Astrocyte (in vitro differentiated cells and primary cell): ENCODE results near the gene NLRP6. TPM values are rescaled to one million over a fixed set of nuclear protein-coding genes. Genes with fewer than 3 reads are reported as not detected.

Source experiments
- DNase-seq: peaks from one replicate; pipeline ENCODE4 v3.0.0-alpha.2; 2010; ENCODE audit warnings: low read depth
- FAIRE-seq: peaks from 2 replicates; lab custom pipeline; 2011; peaks lifted over from hg19 to GRCh38; lab: Jason Lieb, UNC
- H2AFZ ChIP-seq: 2 replicates; pipeline ENCODE4 v1.6.0; 2012; ENCODE audit warnings: low read depth, low read length, inconsistent platforms
- H3K27ac ChIP-seq: 2 replicates; pipeline ENCODE4 v1.5.1; 2011; ENCODE audit warnings: low read depth, low read length, inconsistent platforms
- H3K27me3 ChIP-seq: 2 replicates; pipeline ENCODE4 v1.6.0; 2011; ENCODE audit warnings: low read length, inconsistent platforms; ENCODE audit not compliant: insufficient read depth
- H3K36me3 ChIP-seq: 2 replicates; pipeline ENCODE4 v1.5.1; 2011; ENCODE audit warnings: low read length, inconsistent platforms; ENCODE audit not compliant: insufficient read depth
- H3K4me1 ChIP-seq: 2 replicates; pipeline ENCODE4 v1.5.1; 2011; ENCODE audit warnings: low read length, inconsistent platforms; ENCODE audit not compliant: insufficient read depth
- H3K4me2 ChIP-seq: 2 replicates; pipeline ENCODE4 v1.6.0; 2012; ENCODE audit warnings: low read length, inconsistent platforms
- H3K4me3 ChIP-seq: 2 replicates; pipeline ENCODE4 v1.5.1; 2011; ENCODE audit warnings: low read depth, mild to moderate bottlenecking, low read length, inconsistent platforms; ENCODE audit not compliant: insufficient read depth
- H3K79me2 ChIP-seq: 2 replicates; pipeline ENCODE4 v1.6.0; 2012; ENCODE audit warnings: mild to moderate bottlenecking, low read length, inconsistent platforms; ENCODE audit not compliant: insufficient read depth
- H3K9ac ChIP-seq: 2 replicates; pipeline ENCODE4 v1.6.0; 2012; ENCODE audit warnings: mild to moderate bottlenecking, low read length, inconsistent platforms
- H3K9me3 ChIP-seq: 2 replicates; pipeline ENCODE4 v1.5.1; 2012; ENCODE audit warnings: low read depth, mild to moderate bottlenecking, low read length, inconsistent platforms; ENCODE audit not compliant: insufficient read depth
- H4K20me1 ChIP-seq: 2 replicates; pipeline ENCODE4 v1.6.0; 2012; ENCODE audit warnings: low read length, inconsistent platforms; ENCODE audit not compliant: insufficient read depth
- H3K27ac Mint-ChIP-seq: one replicate; pipeline ENCODE4 v1.8.0; 2021; ENCODE audit warnings: mild to moderate bottlenecking, mixed read lengths; ENCODE audit not compliant: unreplicated experiment
- H3K27me3 Mint-ChIP-seq: one replicate; pipeline ENCODE4 v1.8.0; 2021; ENCODE audit warnings: low read depth, mixed read lengths; ENCODE audit not compliant: unreplicated experiment
- H3K36me3 Mint-ChIP-seq: one replicate; pipeline ENCODE4 v1.8.0; 2021; ENCODE audit warnings: low read depth, mixed read lengths; ENCODE audit not compliant: unreplicated experiment
- H3K4me1 Mint-ChIP-seq: one replicate; pipeline ENCODE4 v1.8.0; 2021; ENCODE audit warnings: low read depth, mixed read lengths; ENCODE audit not compliant: unreplicated experiment
- H3K4me3 Mint-ChIP-seq: one replicate; pipeline ENCODE4 v1.8.0; 2021; ENCODE audit warnings: mild to moderate bottlenecking, moderate library complexity, mixed read lengths; ENCODE audit not compliant: unreplicated experiment
- H3K9me3 Mint-ChIP-seq: one replicate; pipeline ENCODE4 v1.8.0; 2021; ENCODE audit warnings: mild to moderate bottlenecking, mixed read lengths; ENCODE audit not compliant: unreplicated experiment
- EZH2 ChIP-seq: IDR thresholded peaks from 2 replicates; pipeline ENCODE4 v1.6.1; 2012; ENCODE audit warnings: mild to moderate bottlenecking, low read length, inconsistent platforms; ENCODE audit not compliant: insufficient read depth
- total RNA-seq: library from RNA; stranded (reverse); gene quantifications from 2 replicates; pipeline ENCODE4 v1.2.1, GENCODE V29; 2021
- TF ChIP-seq, protein P1 (sequence below): IDR thresholded peaks from 2 replicates; pipeline ENCODE4 v1.5.1; 2011; ENCODE audit warnings: low read depth, mild to moderate bottlenecking, inconsistent platforms, low read length, moderate library complexity; ENCODE audit not compliant: insufficient read depth

The NLRP6 gene
- total RNA-seq, 1 donor from 2014 or later = not detected

DNA sequence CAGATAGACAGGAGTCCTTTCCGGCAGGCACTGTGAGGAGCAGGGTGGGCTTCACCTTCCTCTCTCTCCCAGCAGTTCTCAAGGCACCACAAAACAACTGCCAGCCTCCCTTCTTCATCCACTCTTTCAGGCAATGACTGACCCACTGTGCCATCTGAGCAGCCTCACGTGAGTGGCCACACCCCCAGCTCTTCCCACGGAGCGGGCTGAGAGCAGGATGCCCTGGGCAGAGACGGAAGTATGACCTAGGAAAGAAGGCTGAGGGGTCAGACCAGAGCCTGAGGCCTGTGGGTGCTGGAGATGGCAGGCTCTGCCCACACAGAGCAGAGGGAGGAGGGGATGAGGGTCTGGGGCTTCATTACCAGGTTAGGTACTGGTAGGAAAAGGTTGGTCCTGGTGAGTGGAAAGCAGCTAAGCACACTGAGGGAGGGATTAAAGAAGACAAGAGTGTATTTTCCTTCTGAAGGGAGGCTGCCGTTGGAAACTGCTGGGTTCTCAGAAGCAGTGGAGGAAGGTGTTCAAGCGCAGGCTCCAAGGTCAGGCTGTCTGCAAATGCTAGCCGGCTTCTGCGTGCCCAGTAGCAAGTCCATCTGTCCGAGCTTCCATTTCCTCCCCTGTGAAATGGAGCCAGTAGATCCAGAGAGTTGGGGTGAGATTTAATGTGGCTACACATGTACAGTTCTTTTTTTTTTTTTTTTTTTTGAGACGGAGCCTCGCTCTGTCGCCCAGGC, 4.6 kb downstream of the NLRP6 start:
- Mint-ChIP-seq H3K9me3 (peaks cover 4% of the 10 kb centered on the region), H3K4me1 (no peaks in the 10 kb centered on the region), H3K36me3 (peaks cover 5% of the 10 kb centered on the region), H3K27me3 (peaks cover 52% of the 10 kb centered on the region), H3K4me3 (no peak overlapping the region), H3K27ac (no peak overlapping the region)
- no peaks in the 10 kb centered on the region for H3K4me1 ChIP-seq
- no peaks in the 10 kb centered on the region for H3K9me3 ChIP-seq
- H3K4me2 ChIP-seq = no peak overlapping the region
- TF ChIP-seq, protein P1, sequence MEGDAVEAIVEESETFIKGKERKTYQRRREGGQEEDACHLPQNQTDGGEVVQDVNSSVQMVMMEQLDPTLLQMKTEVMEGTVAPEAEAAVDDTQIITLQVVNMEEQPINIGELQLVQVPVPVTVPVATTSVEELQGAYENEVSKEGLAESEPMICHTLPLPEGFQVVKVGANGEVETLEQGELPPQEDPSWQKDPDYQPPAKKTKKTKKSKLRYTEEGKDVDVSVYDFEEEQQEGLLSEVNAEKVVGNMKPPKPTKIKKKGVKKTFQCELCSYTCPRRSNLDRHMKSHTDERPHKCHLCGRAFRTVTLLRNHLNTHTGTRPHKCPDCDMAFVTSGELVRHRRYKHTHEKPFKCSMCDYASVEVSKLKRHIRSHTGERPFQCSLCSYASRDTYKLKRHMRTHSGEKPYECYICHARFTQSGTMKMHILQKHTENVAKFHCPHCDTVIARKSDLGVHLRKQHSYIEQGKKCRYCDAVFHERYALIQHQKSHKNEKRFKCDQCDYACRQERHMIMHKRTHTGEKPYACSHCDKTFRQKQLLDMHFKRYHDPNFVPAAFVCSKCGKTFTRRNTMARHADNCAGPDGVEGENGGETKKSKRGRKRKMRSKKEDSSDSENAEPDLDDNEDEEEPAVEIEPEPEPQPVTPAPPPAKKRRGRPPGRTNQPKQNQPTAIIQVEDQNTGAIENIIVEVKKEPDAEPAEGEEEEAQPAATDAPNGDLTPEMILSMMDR = no peak
- no peak for TF ChIP-seq EZH2
- H3K9ac ChIP-seq = no peak overlapping the region
- H3K4me3 ChIP-seq = no peak overlapping the region
- H3K79me2 ChIP-seq = no peaks in the 10 kb centered on the region
- H2AFZ ChIP-seq = no peak overlapping the region
- FAIRE-seq (no peak), DNase-seq (no peak)
- no peaks in the 10 kb centered on the region for H3K36me3 ChIP-seq
- no peaks in the 10 kb centered on the region for H4K20me1 ChIP-seq
- H3K27ac ChIP-seq = no peak overlapping the region
- H3K27me3 ChIP-seq = peaks cover 54% of the 10 kb centered on the region

DNA sequence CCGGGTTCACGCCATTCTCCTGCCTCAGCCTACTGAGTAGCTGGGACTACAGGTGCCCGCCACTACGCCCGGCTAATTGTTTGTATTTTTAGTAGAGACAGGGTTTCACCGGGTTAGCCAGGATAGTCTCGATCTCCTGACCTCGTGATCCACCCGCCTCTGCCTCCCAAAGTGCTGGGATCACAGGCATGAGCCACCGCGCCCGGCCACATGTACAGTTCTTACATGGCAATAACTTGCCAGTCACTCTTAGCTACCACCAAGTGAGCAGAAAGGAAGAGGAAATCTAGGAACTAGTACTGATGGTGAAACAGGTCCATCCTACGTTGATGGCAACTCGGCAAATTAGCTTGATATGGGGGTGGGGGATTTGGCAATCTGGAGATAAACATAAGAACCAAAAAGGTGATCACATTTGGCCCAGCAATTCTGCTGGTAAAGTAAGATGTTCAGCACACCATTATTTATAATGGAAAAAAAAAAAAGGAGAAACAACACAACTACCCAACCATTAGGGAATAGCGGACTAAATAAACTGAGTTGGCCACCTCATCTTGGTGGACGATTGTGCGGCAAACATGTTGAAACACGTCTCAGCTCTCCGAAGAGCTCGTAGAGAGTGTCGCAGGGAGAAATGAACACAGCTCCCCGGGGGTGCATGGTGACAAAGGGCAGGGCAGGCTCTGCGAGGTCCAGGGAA, 5.3 kb downstream of the NLRP6 start:
- no peaks in the 10 kb centered on the region for H3K4me1 Mint-ChIP-seq

More for the DNA sequence above, 5.3 kb downstream of the NLRP6 start:
- Histone ChIP-seq H3K27ac (no peak overlapping the region), H3K36me3 (no peaks in the 10 kb centered on the region), H3K79me2 (no peaks in the 10 kb centered on the region), H3K9me3 (no peaks in the 10 kb centered on the region), H3K9ac (no peak overlapping the region), H3K4me2 (no peak overlapping the region), H3K27me3 (peaks cover 54% of the 10 kb centered on the region), H3K4me1 (peaks cover 6% of the 10 kb centered on the region), H3K4me3 (no peak overlapping the region), H4K20me1 (no peaks in the 10 kb centered on the region), H2AFZ (no peak overlapping the region)
- no peak for TF ChIP-seq EZH2
- TF ChIP-seq, protein P1 = no peak
- Mint-ChIP-seq H3K36me3 (peaks cover 5% of the 10 kb centered on the region), H3K27me3 (peaks cover 52% of the 10 kb centered on the region), H3K27ac (peak overlapping the region; percentile 34), H3K4me3 (no peak overlapping the region), H3K9me3 (peaks cover 2% of the 10 kb centered on the region)
- FAIRE-seq (no peak), DNase-seq (no peak)
